Suprapubic skin (tissue), 4 donors: ENCODE data around the gene ZNF619. TPM values are rescaled to one million over a fixed set of nuclear protein-coding genes. Genes with fewer than 3 reads are reported as not detected.

Experiments
- DNase-seq, 2 donors: peaks; one replicate each; pipeline ENCODE4 v3.0.0-alpha.2; 2019; ENCODE audit warnings: low spot score in 2 of 2
- H3K27ac ChIP-seq: fragments of 200-600 bp; sonication (generic); one replicate; pipeline ENCODE4 v1.5.1; 2019
- H3K27me3 ChIP-seq: fragments of 200-600 bp; sonication (generic); one replicate; pipeline ENCODE4 v1.5.1; 2019
- H3K36me3 ChIP-seq: fragments of 200-600 bp; sonication (generic); one replicate; pipeline ENCODE4 v1.5.1; 2019
- H3K4me1 ChIP-seq: fragments of 200-600 bp; sonication (generic); one replicate; pipeline ENCODE4 v1.5.1; 2019
- H3K4me3 ChIP-seq: fragments of 200-600 bp; sonication (generic); one replicate; pipeline ENCODE4 v1.5.1; 2019; ENCODE audit warnings: mild to moderate bottlenecking
- H3K9me3 ChIP-seq: fragments of 200-600 bp; sonication (generic); one replicate; pipeline ENCODE4 v1.5.1; 2019
- CTCF ChIP-seq, 2 donors: fragments of 200-600 bp in 1 of 2; fragments of 450-650 bp in 1 of 2; sonication (generic) in 1 of 2; IDR thresholded peaks; one replicate each; pipeline ENCODE4 v1.5.1; 2016 to 2019; ENCODE audit warnings: antibody characterized with exemption in 2 of 2, mild to moderate bottlenecking in 1 of 2, moderate library complexity in 1 of 2
- EP300 ChIP-seq: sonication (generic); formaldehyde crosslinking; IDR thresholded peaks from one replicate; pipeline ENCODE4 v1.6.1; 2017; ENCODE audit warnings: antibody characterized with exemption
- POLR2A ChIP-seq, 2 donors: fragments of 450-650 bp; IDR thresholded peaks; one replicate each; pipeline ENCODE4 v1.6.1; 2017; ENCODE audit warnings: antibody characterized with exemption in 2 of 2, mild to moderate bottlenecking in 2 of 2, moderate library complexity in 2 of 2
- POLR2AphosphoS5 ChIP-seq, 3 donors: sonication (generic); formaldehyde crosslinking; IDR thresholded peaks; one replicate each; pipeline ENCODE4 v1.6.1; 2017; ENCODE audit warnings: antibody characterized with exemption in 3 of 3
- WGBS: methylation state at CpG from one replicate; pipeline ENCODE4 v1.1.5; 2018; 5-methylcytosine and 5-hydroxymethylcytosine counted together
- total RNA-seq, 4 donors: library from RNA; depleted of rRNA; stranded (reverse); fragments of >200 nt; gene quantifications; one replicate each; pipeline ENCODE4 v1.1.0, GENCODE V29; 2016

The ZNF619 gene
- total RNA-seq, 4 donors from 2014 or later, result 4.1 to 10.4 (median 6.1) TPM

- Histone ChIP-seq H3K27me3 (no peaks in the 10 kb centered on the region), H3K4me3 (no peak overlapping the region), H3K4me1 (no peaks in the 10 kb centered on the region), H3K9me3 (no peaks in the 10 kb centered on the region), H3K27ac (no peak overlapping the region), H3K36me3 (no peaks in the 10 kb centered on the region)
- no peak for TF ChIP-seq POLR2A (IDR thresholded peaks at IDR 0.05)
- TF ChIP-seq POLR2AphosphoS5 (IDR thresholded peaks at IDR 0.05), result no peak
- no peak for TF ChIP-seq CTCF (IDR thresholded peaks at IDR 0.05)
- no peak for TF ChIP-seq EP300
- 31% methylated on average over 2 of the region's 2 CpGs for WGBS
- DNase-seq, result no peak
Observed at GRCh38 chr3:40494698-40495097, 17.8 kb downstream of the ZNF619 start.

- no peak for DNase-seq
Observed at GRCh38 chr3:40497288-40497687, 20.4 kb downstream of the ZNF619 start.

GRCh38 chr3:40499952-40500351 lies 23.0 kb downstream of the ZNF619 start:
- no peaks in the 10 kb centered on the region for H3K27me3 ChIP-seq
- H3K36me3 ChIP-seq, result no peaks in the 10 kb centered on the region
- H3K27ac ChIP-seq, result no peak overlapping the region
- peaks cover 3% of the 10 kb centered on the region for H3K4me1 ChIP-seq
- 100% methylated on average over 1 of the region's 1 CpG for WGBS
- no peak for TF ChIP-seq POLR2A (IDR thresholded peaks at IDR 0.05)
- no peak for TF ChIP-seq CTCF (IDR thresholded peaks at IDR 0.05)
- no peak overlapping the region for H3K4me3 ChIP-seq
- no peaks in the 10 kb centered on the region for H3K9me3 ChIP-seq
- DNase-seq, result no peak

More at GRCh38 chr3:40497288-40497687, 20.4 kb downstream of the ZNF619 start:
- no peak for TF ChIP-seq POLR2AphosphoS5 (IDR thresholded peaks at IDR 0.05)
- no peak for TF ChIP-seq EP300
- no peak for TF ChIP-seq CTCF (IDR thresholded peaks at IDR 0.05)
- Histone ChIP-seq H3K9me3 (no peaks in the 10 kb centered on the region), H3K27me3 (no peaks in the 10 kb centered on the region), H3K4me1 (no peaks in the 10 kb centered on the region), H3K27ac (no peak overlapping the region), H3K36me3 (no peaks in the 10 kb centered on the region), H3K4me3 (no peak overlapping the region)
- 89% methylated on average over 2 of the region's 2 CpGs for WGBS

GRCh38 chr3:40502034-40502433 lies 25.1 kb downstream of the ZNF619 start:
- Histone ChIP-seq H3K27ac (no peak overlapping the region), H3K36me3 (no peaks in the 10 kb centered on the region), H3K9me3 (no peaks in the 10 kb centered on the region), H3K27me3 (no peaks in the 10 kb centered on the region), H3K4me3 (no peak overlapping the region), H3K4me1 (peaks cover 18% of the 10 kb centered on the region)
- TF ChIP-seq POLR2A (IDR thresholded peaks at IDR 0.05) (no peak), CTCF (IDR thresholded peaks at IDR 0.05) (no peak), EP300 (no peak), POLR2AphosphoS5 (IDR thresholded peaks at IDR 0.05) (no peak)
- DNase-seq, result no peak
- 90% methylated on average over 2 of the region's 2 CpGs for WGBS

GRCh38 chr3:40504636-40505430 lies 27.9 kb downstream of the ZNF619 start:
- Histone ChIP-seq H3K4me3 (peak overlapping the region; percentile 62), H3K27me3 (no peaks in the 10 kb centered on the region), H3K9me3 (no peaks in the 10 kb centered on the region), H3K36me3 (no peaks in the 10 kb centered on the region), H3K4me1 (peaks cover 18% of the 10 kb centered on the region), H3K27ac (peak overlapping the region; percentile 68)
- 55% methylated on average over 5 of the region's 5 CpGs for WGBS
- TF ChIP-seq EP300 (no peak), POLR2AphosphoS5 (IDR thresholded peaks at IDR 0.05) (peak in 2 of 3 donors; percentile 51 to 89), POLR2A (IDR thresholded peaks at IDR 0.05) (no peak), CTCF (IDR thresholded peaks at IDR 0.05) (no peak)
- DNase-seq, result peak in 1 of 2 donors; percentile 67
